ENCODE data around the gene ZNF324B.
"Not testable (repeated sequence)": the region's sequence is repeated elsewhere in the genome, so short reads cannot be mapped to it uniquely, and the experiment has no call there.

Gene ZNF324B

GRCh38 chr19:58480481-58480830 lies 29.0 kb downstream of the ZNF324B start:
- no peak for DNase-seq (ENCODE audit: low read depth)

GRCh38 chr19:58480831-58481230 lies 29.4 kb downstream of the ZNF324B start:
- DNase-seq (ENCODE audit: low read depth): no peak

GRCh38 chr19:58482372-58482771 lies 30.9 kb downstream of the ZNF324B start:
- no peak for DNase-seq (ENCODE audit: low read depth)

- DNase-seq (ENCODE audit: low read depth): no peak
These were observed 32.4 kb downstream of the ZNF324B start for GRCh38 chr19:58483776-58484175.

- DNase-seq (ENCODE audit: low read depth): not testable (repeated sequence)
These were observed 32.9 kb downstream of the ZNF324B start for GRCh38 chr19:58484349-58484748.

GRCh38 chr19:58491393-58491792 lies 40.0 kb downstream of the ZNF324B start:
- DNase-seq (ENCODE audit: low read depth): no peak

GRCh38 chr19:58492265-58492664 lies 40.8 kb downstream of the ZNF324B start:
- no peak for DNase-seq (ENCODE audit: low read depth)

- DNase-seq (ENCODE audit: low read depth): no peak
These were observed 46.3 kb downstream of the ZNF324B start for GRCh38 chr19:58497634-58498170.

GRCh38 chr19:58498316-58499020 lies 47.0 kb downstream of the ZNF324B start:
- no peak for DNase-seq (ENCODE audit: low read depth)

GRCh38 chr19:58499021-58499927 lies 47.9 kb downstream of the ZNF324B start:
- DNase-seq (ENCODE audit: low read depth): peak; percentile 99

GRCh38 chr19:58500242-58500641 lies 48.8 kb downstream of the ZNF324B start:
- DNase-seq (ENCODE audit: low read depth): no peak

All from stimulated activated CD8-positive, alpha-beta memory T cell treated with anti-CD3 and anti-CD28 coated beads, Interleukin-4, amount 100 ng/mL, for 24 hours (primary cell).